ENCODE results near the gene PRKAA1. TPM values are rescaled to one million over a fixed set of nuclear protein-coding genes. Genes with fewer than 3 reads are reported as not detected.
"Not testable (repeated sequence)": the region's sequence is repeated elsewhere in the genome, so short reads cannot be mapped to it uniquely, and the experiment has no call there.

PRKAA1 gene
- total and polyA plus RNA-seq, 9 donors = 22.9 to 77.1 (median 58.1) TPM

- Histone ChIP-seq H3K9me3 (no peaks in the 10 kb centered on the region), H3K27ac (no peak overlapping the region), H3K4me1 (ENCODE audit: insufficient read depth) (peaks cover 6% of the 10 kb centered on the region), H3K27me3 (no peaks in the 10 kb centered on the region), H3K36me3 (no peaks in the 10 kb centered on the region), H3K4me3 (peak overlapping the region; percentile 95)
- no peak for TF ChIP-seq CTCF (IDR thresholded peaks at IDR 0.05)
- no peak for TF ChIP-seq POLR2A (IDR thresholded peaks at IDR 0.05)
- TF ChIP-seq EP300 (IDR thresholded peaks at IDR 0.05) = no peak
- DNase-seq = no peak
- 23 to 28% (median 25%) methylated on average over 3 of the region's 3 CpGs for WGBS, 3 donors
- intact Hi-C loops (cut with DNase I) = no loop called here
Measured at GRCh38 chr5:40796487-40796889, 1.7 kb downstream of the PRKAA1 start.

- DNase-seq; H3K4me1 ChIP-seq (ENCODE audit: insufficient read depth); H3K36me3 ChIP-seq; H3K9me3 ChIP-seq; H3K27me3 ChIP-seq; intact Hi-C loops (cut with DNase I); H3K4me3 ChIP-seq; H3K27ac ChIP-seq: not testable (repeated sequence)
- WGBS, 3 donors = 88 to 93% (median 91%) methylated on average over 3 of the region's 3 CpGs
Measured at GRCh38 chr5:40794877-40795276, 3.3 kb downstream of the PRKAA1 start.

GRCh38 chr5:40794340-40794739 lies 3.8 kb downstream of the PRKAA1 start:
- H3K9me3 ChIP-seq; H3K4me1 ChIP-seq (ENCODE audit: insufficient read depth); H3K27me3 ChIP-seq; H3K36me3 ChIP-seq; DNase-seq; H3K27ac ChIP-seq; intact Hi-C loops (cut with DNase I); H3K4me3 ChIP-seq: not testable (repeated sequence)

GRCh38 chr5:40792691-40793090 lies 5.5 kb downstream of the PRKAA1 start:
- H3K4me3 ChIP-seq; H3K9me3 ChIP-seq; intact Hi-C loops (cut with DNase I); H3K27ac ChIP-seq; H3K36me3 ChIP-seq; H3K4me1 ChIP-seq (ENCODE audit: insufficient read depth); H3K27me3 ChIP-seq; DNase-seq: not testable (repeated sequence)
- 94 to 95% (median 94%) methylated on average over 10 of the region's 10 CpGs for WGBS, 3 donors

GRCh38 chr5:40791715-40792139 lies 6.4 kb downstream of the PRKAA1 start:
- DNase-seq = no peak
- Histone ChIP-seq H3K9me3 (no peaks in the 10 kb centered on the region), H3K36me3 (no peaks in the 10 kb centered on the region), H3K27ac (no peak overlapping the region), H3K27me3 (no peaks in the 10 kb centered on the region), H3K4me3 (no peak overlapping the region), H3K4me1 (ENCODE audit: insufficient read depth) (peaks cover 6% of the 10 kb centered on the region)
- intact Hi-C loops (cut with DNase I) = no loop called here
- 51 to 57% (median 54%) methylated on average over 3 of the region's 3 CpGs for WGBS, 3 donors
- TF ChIP-seq CTCF (IDR thresholded peaks at IDR 0.05) (no peak), EP300 (IDR thresholded peaks at IDR 0.05) (no peak), POLR2A (IDR thresholded peaks at IDR 0.05) (no peak)

GRCh38 chr5:40790947-40791593 lies 7.1 kb downstream of the PRKAA1 start:
- H3K9me3 ChIP-seq = no peaks in the 10 kb centered on the region
- H3K4me3 ChIP-seq = no peak overlapping the region
- no peaks in the 10 kb centered on the region for H3K36me3 ChIP-seq
- DNase-seq = no peak
- TF ChIP-seq CTCF (IDR thresholded peaks at IDR 0.05) = no peak
- no peak for TF ChIP-seq EP300 (IDR thresholded peaks at IDR 0.05)
- TF ChIP-seq POLR2A (IDR thresholded peaks at IDR 0.05) = no peak
- H3K27ac ChIP-seq = no peak overlapping the region
- intact Hi-C loops (cut with DNase I) = no loop called here
- WGBS, 3 donors = 49 to 51% (median 50%) methylated on average over 3 of the region's 3 CpGs
- H3K27me3 ChIP-seq = no peaks in the 10 kb centered on the region
- peaks cover 6% of the 10 kb centered on the region for H3K4me1 ChIP-seq (ENCODE audit: insufficient read depth)

GRCh38 chr5:40788941-40789340 lies 9.2 kb downstream of the PRKAA1 start:
- H3K4me3 ChIP-seq; H3K4me1 ChIP-seq (ENCODE audit: insufficient read depth); H3K27me3 ChIP-seq; H3K36me3 ChIP-seq; H3K9me3 ChIP-seq; DNase-seq; intact Hi-C loops (cut with DNase I); H3K27ac ChIP-seq: not testable (repeated sequence)
- WGBS, 3 donors = 95 to 100% (median 98%) methylated on average over 5 of the region's 5 CpGs
